ENCODE data around the gene ANKRD13A.

- TF ChIP-seq CTCF (conservative IDR thresholded peaks at IDR 0.05; ENCODE audit: low read depth, low read length) (no peak), EZH2 (IDR thresholded peaks at IDR 0.05; ENCODE audit: low read length, unreplicated experiment) (no peak), EZH2phosphoT487 (IDR thresholded peaks at IDR 0.05; ENCODE audit: borderline replicate concordance, low read length) (no peak)
Measured at GRCh38 chr12:110062241-110062640, 63.0 kb downstream of the ANKRD13A start.
